B cell (primary cell): Measurements from ENCODE around the gene MTPN. TPM values are rescaled to one million over a fixed set of nuclear protein-coding genes. Genes with fewer than 3 reads are reported as not detected.
A peak's percentile ranks its signal among the peaks of the same experiment; 100 is the strongest.

ENCODE experiments used
- ATAC-seq: fragments of 200-7000 bp; cut with Tn5 transposase; one replicate; pipeline ENCODE4 v1.10.0; 2021; ENCODE audit warnings: low read depth, mild to moderate bottlenecking, moderate number of reproducible peaks, moderate library complexity
- CTCF ChIA-PET: fragments of 350-600 bp; sonication (Branson Sonifier 250); formaldehyde crosslinking; loops from one replicate; lab custom pipeline; 2021; ENCODE audit warnings: antibody characterized with exemption, inconsistent platforms; lab: Charles Lee
- POLR2A ChIA-PET: fragments of 350-600 bp; sonication (Branson Sonifier 250); formaldehyde crosslinking; loops from one replicate; lab custom pipeline; 2021; ENCODE audit warnings: antibody characterized with exemption; lab: Charles Lee
- DNase-seq: peaks from one replicate; pipeline ENCODE4 v3.0.0; 2013
- H2AFZ ChIP-seq: 2 replicates; pipeline ENCODE4 v1.6.1; 2012; ENCODE audit warnings: mild to moderate bottlenecking, low read depth, low read length; ENCODE audit not compliant: insufficient read depth, poor library complexity, severe bottlenecking
- H3K27ac ChIP-seq, 2 donors: 1 replicate in 1 of 2; 2 replicates in 1 of 2; pipeline ENCODE4 v1.5.1; 2012 to 2013; ENCODE audit warnings: low read length in 2 of 2, mild to moderate bottlenecking in 2 of 2, moderate library complexity in 1 of 2
- H3K27me3 ChIP-seq, 4 experiments: fragments of 200-600 bp in 1 of 4; sonication (generic) in 1 of 4; replicated peaks in 1 of 4; 1 replicate in 2 of 4; 2 replicates in 2 of 4; pipeline versions ENCODE4 v1.6.1 to v1.7.0; 2013 to 2016; ENCODE audit warnings: low read length in 3 of 4, mild to moderate bottlenecking in 2 of 4, mixed read lengths in 1 of 4, moderate library complexity in 1 of 4; ENCODE audit not compliant: insufficient read depth in 4 of 4, control insufficient read depth in 3 of 4; ENCODE audit errors: control extremely low read depth in 1 of 4
- H3K36me3 ChIP-seq, 2 experiments: replicated peaks in 1 of 2; 1 replicate in 1 of 2; 2 replicates in 1 of 2; pipeline versions ENCODE4 v1.6.1 to v1.7.1; 2013; ENCODE audit warnings: low read length in 1 of 2; ENCODE audit not compliant: insufficient read depth in 2 of 2, control insufficient read depth in 1 of 2; ENCODE audit errors: control extremely low read depth in 1 of 2, extremely low read depth in 1 of 2
- H3K4me1 ChIP-seq, 2 donors: fragments of 200-600 bp in 1 of 2; sonication (generic) in 1 of 2; 1 replicate in 1 of 2; 2 replicates in 1 of 2; pipeline versions ENCODE4 v1.5.1 to v1.6.1; 2013 to 2017; ENCODE audit warnings: low read length in 2 of 2; ENCODE audit not compliant: control insufficient read depth in 2 of 2, insufficient read depth in 2 of 2
- H3K4me2 ChIP-seq: replicated peaks from 2 replicates; pipeline ENCODE3; 2012; ENCODE audit warnings: mild to moderate bottlenecking, low read depth, low read length; ENCODE audit not compliant: poor library complexity, severe bottlenecking
- H3K4me3 ChIP-seq, 5 experiments: fragments of 200-600 bp in 1 of 5; sonication (generic) in 1 of 5; 1 replicate in 3 of 5; 2 replicates in 2 of 5; pipeline versions ENCODE4 v1.5.1 to v1.7.0; 2011 to 2016; ENCODE audit warnings: low read length in 4 of 5, mild to moderate bottlenecking in 4 of 5, low read depth in 2 of 5, control low read depth in 1 of 5, moderate library complexity in 1 of 5; ENCODE audit not compliant: insufficient read depth in 1 of 5; ENCODE audit errors: control extremely low read depth in 1 of 5, extremely low read depth in 1 of 5
- H3K79me2 ChIP-seq: fragments of 200-600 bp; sonication (generic); one replicate; pipeline ENCODE4 v1.6.0; 2016; ENCODE audit warnings: low read length; ENCODE audit not compliant: control insufficient read depth, insufficient read depth
- H3K9ac ChIP-seq: fragments of 200-600 bp; sonication (generic); 2 replicates; pipeline ENCODE4 v1.6.1; 2017; ENCODE audit warnings: mild to moderate bottlenecking, low read length, moderate library complexity
- H3K9me3 ChIP-seq, 3 donors: one replicate each; pipeline versions ENCODE4 v1.6.1 to v1.7.1; 2013; ENCODE audit warnings: low read length in 2 of 3; ENCODE audit not compliant: control insufficient read depth in 2 of 3, insufficient read depth in 1 of 3; ENCODE audit errors: control extremely low read depth in 1 of 3
- H4K20me1 ChIP-seq: 2 replicates; pipeline ENCODE4 v1.6.0; 2012; ENCODE audit warnings: mild to moderate bottlenecking, low read length; ENCODE audit not compliant: insufficient read depth, control insufficient read depth, poor library complexity, severe bottlenecking
- H3K27ac Mint-ChIP-seq: one replicate; pipeline ENCODE4 v1.8.0; 2021; ENCODE audit warnings: mixed read lengths
- H3K27me3 Mint-ChIP-seq: one replicate; pipeline ENCODE4 v1.8.0; 2021; ENCODE audit warnings: mixed read lengths
- H3K4me1 Mint-ChIP-seq: one replicate; pipeline ENCODE4 v1.8.0; 2021; ENCODE audit warnings: mixed read lengths
- H3K4me3 Mint-ChIP-seq: one replicate; pipeline ENCODE4 v1.8.0; 2021; ENCODE audit warnings: mixed read lengths
- H3K9me3 Mint-ChIP-seq: one replicate; pipeline ENCODE4 v1.8.0; 2022; ENCODE audit warnings: mixed read lengths; ENCODE audit not compliant: insufficient read depth
- CTCF ChIP-seq: fragments of 200-600 bp; IDR thresholded peaks from one replicate; pipeline ENCODE4 v1.8.0; 2022; ENCODE audit warnings: antibody characterized with exemption, mild to moderate bottlenecking
- EZH2 ChIP-seq: IDR thresholded peaks from 2 replicates; pipeline ENCODE4 v1.6.1; 2012; ENCODE audit warnings: borderline replicate concordance, low read depth, mild to moderate bottlenecking, moderate library complexity, low read length; ENCODE audit not compliant: insufficient read depth, poor library complexity, severe bottlenecking
- WGBS: methylation state at CpG from one replicate; pipeline ENCODE4 v1.1.5; 2013; ENCODE audit warnings: missing lambda C conversion rate; ENCODE audit not compliant: insufficient coverage; 5-methylcytosine and 5-hydroxymethylcytosine counted together
- intact Hi-C: fragments of 100-400 bp; cut with micrococcal nuclease; formaldehyde crosslinking; loops from one replicate; pipeline ENCODE4 v1.10.0; 2022
- polyA plus RNA-seq: library from polyadenylated mRNA; depleted of rRNA; stranded (reverse); fragments of >200 nt; gene quantifications from 2 replicates; pipeline ENCODE4 v1.2.3, GENCODE V29; 2012
- total RNA-seq, 2 donors: library from RNA; stranded (reverse); fragments of 120-200 nt in 1 of 2; gene quantifications; 1 replicate in 1 of 2; 2 replicates in 1 of 2; pipeline versions ENCODE4 v1.2.3 to v1.2.4, GENCODE V29; 2013 to 2022

MTPN gene
- total and polyA plus RNA-seq, 2 donors (not counting 1 experiment from before 2014, with no cell fraction given) = 60.5 to 115 TPM

- H3K4me1 Mint-ChIP-seq = peaks cover 69% of the 10 kb centered on the region
- ChIA-PET POLR2A (no interaction called here), CTCF (interaction anchor here (1.4 to 1.5 kb wide), 2 partner anchors 10 to 16 kb away, joined by 4 read pairs; no protein-coding TSS in a partner anchor)
- DNase-seq = no peak
- Histone ChIP-seq H3K27ac (peak overlapping the region; percentile 70 to 78), H2AFZ (peak overlapping the region; percentile 11), H3K79me2 (peaks cover 69% of the 10 kb centered on the region), H3K4me1 (peaks cover 46 to 55% of the 10 kb centered on the region in 2 donors), H3K4me2 (peak overlapping the region; percentile 68), H3K27me3 (no peaks in the 10 kb centered on the region), H3K4me3 (peak overlapping the region in 4 of 5 experiments; percentile 19 to 38 (median 36)), H3K9me3 (no peaks in the 10 kb centered on the region), H3K36me3 (peaks cover 0 to 9% of the 10 kb centered on the region in 2 experiments), H4K20me1 (peaks cover 4% of the 10 kb centered on the region), H3K9ac (peak overlapping the region; percentile 42)
- peak overlapping the region; percentile 80 for H3K4me3 Mint-ChIP-seq
- no peak for ATAC-seq
- TF ChIP-seq CTCF (no peak), EZH2 (no peak)
- no peaks in the 10 kb centered on the region for H3K9me3 Mint-ChIP-seq
- H3K27me3 Mint-ChIP-seq = no peaks in the 10 kb centered on the region
- intact Hi-C loops = no loop called here
- peak overlapping the region; percentile 95 for H3K27ac Mint-ChIP-seq
- WGBS = no CpG with 5 or more reads among the region's 2 CpGs
Measured at GRCh38 chr7:135980012-135980551, 2.9 kb upstream of the MTPN start.

GRCh38 chr7:135979471-135980011, 2.4 kb upstream of the MTPN start:
- peak overlapping the region; percentile 71 for H3K27ac Mint-ChIP-seq
- ATAC-seq (no peak), DNase-seq (no peak)
- no peaks in the 10 kb centered on the region for H3K9me3 Mint-ChIP-seq
- ChIA-PET CTCF (interaction anchor here (1.5 kb wide), 1 partner anchor 16 kb away, joined by 4 read pairs; no protein-coding TSS in a partner anchor), POLR2A (interaction anchor here (0.6 kb wide), 1 partner anchor 10 kb away, joined by 3 read pairs; no protein-coding TSS in a partner anchor)
- no peaks in the 10 kb centered on the region for H3K27me3 Mint-ChIP-seq
- Histone ChIP-seq H3K27ac (peak overlapping the region; percentile 70 to 78), H2AFZ (peak overlapping the region; percentile 0), H3K4me1 (peaks cover 48 to 58% of the 10 kb centered on the region in 2 donors), H3K79me2 (peaks cover 69% of the 10 kb centered on the region), H3K4me3 (peak overlapping the region in 1 of 5 experiments; percentile 36), H4K20me1 (peaks cover 4% of the 10 kb centered on the region), H3K27me3 (no peaks in the 10 kb centered on the region), H3K9ac (no peak overlapping the region), H3K36me3 (peaks cover 0 to 9% of the 10 kb centered on the region in 2 experiments), H3K4me2 (peak overlapping the region; percentile 68), H3K9me3 (no peaks in the 10 kb centered on the region)
- peaks cover 74% of the 10 kb centered on the region for H3K4me1 Mint-ChIP-seq
- TF ChIP-seq EZH2 (no peak), CTCF (no peak)
- peak overlapping the region; percentile 29 for H3K4me3 Mint-ChIP-seq
- intact Hi-C loops = loop anchor here (5.0 kb wide), 1 partner anchor 422 kb away; the partner anchor contains the start of gene NUP205
